GM18909 (cell line): ENCODE measurements around the gene ZNF135.

Source experiments
- ATAC-seq: cut with Tn5 transposase; IDR thresholded peaks from one replicate; pipeline ENCODE4 v1.9.1; 2021; ENCODE audit warnings: mild to moderate bottlenecking; ENCODE audit not compliant: unreplicated experiment, poor library complexity

The ZNF135 gene

DNA sequence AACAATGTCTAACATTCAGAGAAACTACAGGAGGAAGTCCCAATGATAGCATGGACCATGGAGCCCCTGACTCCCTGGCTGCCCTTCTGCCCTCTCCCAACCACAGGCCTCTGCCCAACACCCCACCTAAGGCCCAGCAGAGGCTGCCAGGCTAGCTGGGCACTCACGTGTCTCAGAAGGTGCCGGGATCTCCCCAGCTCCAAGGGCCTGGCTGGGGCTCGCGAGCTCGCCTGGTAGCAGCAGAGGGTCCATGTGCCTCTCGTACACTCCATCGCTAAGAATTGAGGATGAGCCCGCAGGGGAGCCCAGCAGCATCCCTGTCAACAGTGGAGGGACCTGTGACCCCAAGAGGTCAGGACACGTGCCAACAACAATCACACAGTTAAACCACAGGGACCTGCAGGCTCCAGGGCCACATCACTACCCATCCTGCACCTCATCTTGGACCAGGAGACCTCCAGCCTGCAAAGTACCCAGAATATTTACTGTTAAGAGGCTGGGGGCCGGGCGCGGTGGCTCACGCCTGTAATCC lies 29.5 kb downstream of the ZNF135 start:
- no peak for ATAC-seq

DNA sequence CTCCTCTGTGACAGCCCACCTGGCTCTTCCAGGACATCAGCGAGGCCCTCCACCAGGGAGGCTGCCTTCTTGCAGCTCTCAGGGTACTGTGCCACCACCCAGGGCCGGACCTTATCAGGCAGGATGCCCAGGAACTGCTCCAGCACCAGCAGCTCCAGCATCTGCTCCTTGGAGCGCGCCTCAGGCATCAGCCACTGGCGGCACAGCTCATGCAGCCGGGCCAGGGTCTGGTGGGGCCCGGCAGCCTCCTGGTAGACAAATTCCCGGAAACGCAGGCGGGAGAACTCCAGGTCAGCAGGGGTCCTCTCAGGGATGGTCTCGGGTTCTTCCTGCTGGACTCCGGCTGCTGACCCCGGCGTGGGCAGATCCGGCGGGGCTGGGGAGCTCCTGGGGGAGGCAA lies 30.8 kb downstream of the ZNF135 start:
- ATAC-seq, result no peak

DNA sequence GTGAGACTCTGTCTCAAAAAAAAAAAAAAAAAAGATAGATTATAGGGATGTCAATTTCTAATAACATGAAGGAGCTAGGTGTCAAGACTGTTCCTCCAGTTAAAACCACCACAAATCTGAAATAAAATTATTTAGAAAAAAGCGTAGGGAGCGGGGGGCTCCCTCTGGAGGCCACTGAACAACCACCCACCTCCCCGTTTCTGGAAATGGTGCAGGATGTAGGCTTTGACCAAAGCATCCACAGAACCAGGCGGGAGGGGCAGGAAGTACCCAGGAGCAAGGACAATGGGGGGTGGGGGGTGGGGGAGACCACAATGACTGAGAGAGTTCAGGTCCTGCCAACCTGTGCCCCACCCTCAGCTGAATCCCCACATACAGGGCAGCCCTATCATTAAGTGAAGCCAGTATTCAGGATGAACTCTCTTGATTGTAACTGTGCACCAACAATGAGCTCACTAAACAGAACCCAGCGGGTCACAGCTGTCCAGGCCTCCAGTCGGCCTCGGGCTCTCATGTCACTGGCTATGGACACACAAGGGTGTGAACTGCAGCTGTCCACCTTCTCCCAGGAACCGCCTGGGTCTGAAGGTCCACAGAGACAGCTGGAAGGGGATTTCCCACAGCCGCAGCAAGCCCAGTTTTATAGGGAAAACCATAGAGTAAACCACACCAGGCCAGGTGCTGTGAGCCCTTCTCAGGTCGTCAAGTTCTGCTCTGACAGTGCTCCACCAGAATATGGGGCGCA lies 32.3 kb downstream of the ZNF135 start:
- ATAC-seq, result no peak

DNA sequence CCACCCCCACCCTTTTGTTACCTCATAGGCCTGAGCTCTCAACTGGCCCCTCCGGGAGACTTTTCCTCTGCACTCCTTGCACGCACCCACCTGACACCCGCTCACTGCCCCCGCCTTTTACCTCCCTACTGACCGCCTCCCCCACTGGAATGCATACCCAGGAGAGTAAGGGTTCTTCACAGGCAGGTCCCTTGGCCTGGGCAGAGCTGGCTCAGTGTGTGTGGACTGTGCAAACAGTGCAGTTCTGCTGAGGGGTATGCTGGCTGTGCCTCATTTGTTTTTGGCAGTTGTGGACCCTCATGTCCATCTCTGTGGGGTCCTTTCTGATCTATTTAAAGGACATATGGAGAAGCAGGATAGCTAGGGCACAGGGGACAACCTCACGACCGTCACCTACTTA lies 34.0 kb downstream of the ZNF135 start:
- ATAC-seq, result no peak

DNA sequence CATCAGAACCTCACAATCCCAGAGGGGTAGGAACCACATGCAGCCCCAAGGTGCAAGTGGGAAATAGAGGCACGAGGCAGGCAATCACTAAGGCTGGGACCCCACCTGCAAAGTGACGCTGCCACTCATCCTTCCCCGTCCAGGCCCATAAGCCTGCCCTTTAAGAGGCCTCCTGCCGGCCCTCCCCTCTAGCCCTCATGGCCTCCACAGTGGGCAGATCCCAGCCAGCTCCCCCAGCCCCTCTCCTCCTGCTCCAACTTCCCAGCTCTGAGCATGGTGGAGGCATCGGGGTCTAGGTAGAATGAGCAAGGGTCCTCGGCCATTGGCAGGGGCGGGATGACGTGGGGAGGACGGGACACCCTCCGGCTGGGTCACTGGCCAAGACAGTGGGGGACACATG lies 36.2 kb downstream of the ZNF135 start:
- ATAC-seq, result no peak

DNA sequence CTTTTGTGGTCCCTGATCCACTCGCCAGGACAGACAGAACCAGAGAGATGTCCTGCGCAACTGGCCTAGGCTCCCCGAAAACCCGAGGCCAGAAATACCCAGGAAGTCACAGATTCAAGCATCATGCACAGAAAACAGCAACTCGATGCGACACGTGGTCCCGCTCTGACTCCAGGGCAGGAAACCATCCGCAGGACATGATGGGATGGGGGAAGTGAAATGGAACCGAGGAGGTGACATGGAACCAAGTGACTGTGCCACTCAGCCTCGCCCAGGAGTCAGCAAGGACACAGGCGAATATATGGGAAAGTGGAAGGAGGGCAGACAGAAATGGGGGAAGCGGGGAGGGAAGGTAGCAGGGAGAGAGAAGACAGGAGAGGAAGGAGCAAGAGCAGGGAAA lies 37.8 kb downstream of the ZNF135 start:
- ATAC-seq, result no peak

DNA sequence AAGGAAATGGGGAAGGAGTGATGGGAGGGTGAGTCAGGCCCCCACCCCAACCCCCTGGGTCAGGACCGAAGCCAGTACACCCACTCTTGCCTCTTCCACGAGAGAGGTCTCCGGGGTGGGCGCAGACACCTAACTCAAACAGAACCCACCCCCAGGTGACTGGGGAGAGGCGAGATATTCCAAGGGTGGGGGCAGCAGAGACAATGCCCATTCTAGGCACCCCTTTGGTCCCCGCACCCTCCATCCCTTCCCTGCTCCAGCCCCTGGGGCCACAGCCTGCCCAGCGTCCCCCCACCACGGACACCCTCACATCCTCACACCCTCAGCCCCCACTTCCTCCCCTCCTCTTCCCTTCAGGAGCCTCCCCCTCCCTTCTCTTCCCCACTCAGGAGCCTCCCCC lies 38.3 kb downstream of the ZNF135 start:
- no peak for ATAC-seq

DNA sequence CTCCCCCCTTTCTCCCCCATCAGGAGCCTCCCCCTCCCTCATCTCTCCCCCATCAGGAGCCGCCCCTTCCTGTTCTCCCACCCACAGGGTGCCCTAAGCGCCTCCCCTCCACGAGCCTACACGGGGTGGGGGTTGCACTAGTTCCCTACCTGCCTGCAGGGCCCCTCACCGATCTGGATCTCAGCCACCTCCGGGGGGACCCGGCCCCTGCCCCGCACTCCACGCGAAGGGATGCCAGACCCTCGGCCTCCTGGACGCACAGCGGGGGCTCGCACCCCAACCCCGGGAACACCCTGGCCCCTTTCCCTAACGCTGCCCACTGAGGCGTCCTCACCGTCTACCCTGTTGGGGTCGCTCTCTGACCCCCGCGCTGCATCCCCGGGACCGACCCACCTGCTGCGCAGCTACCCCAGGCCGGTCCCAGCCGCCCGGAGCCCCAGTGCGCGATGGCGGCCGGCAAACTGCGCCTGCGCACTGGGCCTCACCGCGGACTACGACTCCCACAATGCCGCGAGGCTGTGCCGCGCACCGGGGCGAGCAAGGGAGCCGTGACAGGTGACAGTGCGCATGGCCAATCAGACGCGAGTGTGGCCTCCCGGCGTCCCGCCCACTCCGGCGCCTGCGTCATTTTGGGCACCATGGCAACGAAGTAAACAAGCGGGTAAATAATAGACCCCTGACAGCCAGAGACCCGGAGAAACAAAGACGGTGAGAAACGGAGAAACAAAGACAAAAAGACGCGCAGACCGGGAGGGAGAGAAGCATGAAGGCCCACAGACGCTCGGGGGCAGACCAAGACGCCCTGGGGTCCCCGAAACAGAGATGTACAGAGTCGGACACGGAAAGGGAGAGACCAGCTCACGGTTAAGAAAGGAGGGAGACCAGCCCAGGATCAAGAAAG lies 38.9 kb downstream of the ZNF135 start, which contains the start of gene ZSCAN18:
Gene ZSCAN18 (minus strand): TSS at position 451 of the 901 bp plus-strand sequence. CDS start 7,964 bp downstream, outside the sequence.
- ATAC-seq, result peak; percentile 87

DNA sequence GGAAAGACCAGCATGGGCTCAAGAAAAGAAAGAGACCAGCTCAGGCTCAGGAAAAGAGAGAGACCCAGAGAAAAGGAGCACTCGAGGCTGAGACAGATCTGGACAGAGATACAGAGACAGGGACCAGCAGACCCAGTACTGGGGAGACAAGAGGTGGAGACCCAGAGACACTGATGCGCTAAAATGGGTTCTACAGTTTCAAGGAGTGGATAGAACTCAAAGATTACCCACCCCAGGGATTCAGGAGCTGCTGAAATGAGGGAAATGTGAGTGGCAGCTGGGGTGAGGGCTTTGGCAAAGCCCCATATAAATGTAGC lies 39.6 kb downstream of the ZNF135 start:
- no peak for ATAC-seq

DNA sequence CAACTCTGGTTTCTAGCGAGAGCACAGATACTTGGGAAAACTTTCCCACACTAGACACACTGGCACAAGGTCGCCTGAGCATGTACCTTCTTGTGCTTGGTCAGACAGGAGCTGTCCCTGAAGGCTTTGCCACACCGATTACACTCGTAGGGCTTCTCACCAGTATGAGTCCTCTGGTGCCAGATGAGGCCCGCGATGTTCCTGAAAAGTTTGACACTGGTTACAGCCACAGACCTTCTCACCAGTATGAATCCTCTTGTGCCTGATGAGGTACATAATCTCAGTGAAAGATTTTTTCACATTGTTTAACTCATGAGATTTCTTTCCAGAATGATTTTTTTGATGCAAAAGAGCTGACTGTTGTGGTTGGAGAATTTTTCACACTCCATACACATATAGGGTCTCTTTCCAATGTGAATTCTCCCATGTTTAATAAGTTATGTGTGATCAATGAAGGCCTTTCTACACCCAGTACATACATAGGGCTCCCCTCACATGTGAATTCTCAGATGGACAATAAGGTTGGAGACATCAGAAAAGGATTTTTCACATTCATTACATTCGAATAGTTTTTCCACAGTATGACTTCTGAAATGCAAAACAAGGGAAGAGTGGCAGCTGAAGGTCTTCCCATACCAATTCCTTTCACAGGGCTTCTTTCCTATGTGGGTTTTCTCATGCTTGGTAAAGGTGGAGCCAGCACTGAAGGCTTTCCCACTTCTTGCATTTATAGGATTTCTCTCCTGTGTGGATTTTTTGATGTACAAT lies 48.9 kb downstream of the ZNF135 start:
- no peak for ATAC-seq

DNA sequence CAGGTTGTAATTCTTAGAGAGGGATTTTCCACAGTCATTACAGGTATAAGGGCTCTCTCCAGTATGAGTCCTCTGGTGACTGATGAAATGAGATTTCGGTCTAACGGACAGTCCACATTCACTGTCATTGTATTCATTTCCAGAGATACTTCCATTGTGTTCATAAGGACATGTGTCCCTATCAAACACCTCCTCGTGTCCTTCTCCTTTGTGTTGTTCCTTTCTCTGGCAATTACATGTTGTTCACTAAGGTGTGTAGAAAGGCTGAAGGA lies 49.4 kb downstream of the ZNF135 start:
- no peak for ATAC-seq

DNA sequence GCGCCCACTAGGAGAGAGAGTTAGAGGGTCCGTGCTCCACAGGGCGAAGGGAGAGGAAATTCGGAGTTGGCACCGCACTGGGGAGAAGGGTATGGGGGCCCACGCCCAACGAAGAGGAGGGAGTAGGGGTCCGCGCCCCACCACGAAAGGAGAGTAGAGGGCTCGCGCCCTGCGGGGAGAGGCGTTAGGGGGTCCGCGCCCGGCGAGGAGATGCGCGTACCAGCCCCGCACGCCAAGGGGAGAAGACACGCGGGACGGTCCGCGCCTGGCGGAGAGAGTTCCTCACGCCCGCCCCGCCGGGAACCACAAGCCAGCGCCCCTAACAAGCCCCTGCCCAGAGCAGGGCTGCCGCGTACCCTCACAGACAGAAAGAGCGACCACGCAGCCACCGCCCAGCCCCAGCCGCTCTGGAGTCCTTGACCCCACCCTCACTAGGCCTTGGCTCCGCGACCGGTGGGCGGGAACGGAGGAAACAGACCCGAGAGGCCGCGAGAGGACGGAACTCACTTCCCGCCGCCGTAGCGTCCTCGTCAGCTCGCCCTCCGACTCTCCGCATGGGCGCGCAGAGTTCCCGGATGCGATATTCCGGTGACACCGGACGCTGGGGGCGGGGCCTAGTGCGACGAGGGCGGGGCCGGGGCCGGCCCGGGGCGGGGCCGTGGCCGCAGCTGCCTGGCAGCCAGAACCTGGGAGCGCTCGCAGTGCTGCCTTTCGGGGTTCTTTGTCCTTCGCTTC lies 58.9 kb downstream of the ZNF135 start:
- no peak for ATAC-seq

DNA sequence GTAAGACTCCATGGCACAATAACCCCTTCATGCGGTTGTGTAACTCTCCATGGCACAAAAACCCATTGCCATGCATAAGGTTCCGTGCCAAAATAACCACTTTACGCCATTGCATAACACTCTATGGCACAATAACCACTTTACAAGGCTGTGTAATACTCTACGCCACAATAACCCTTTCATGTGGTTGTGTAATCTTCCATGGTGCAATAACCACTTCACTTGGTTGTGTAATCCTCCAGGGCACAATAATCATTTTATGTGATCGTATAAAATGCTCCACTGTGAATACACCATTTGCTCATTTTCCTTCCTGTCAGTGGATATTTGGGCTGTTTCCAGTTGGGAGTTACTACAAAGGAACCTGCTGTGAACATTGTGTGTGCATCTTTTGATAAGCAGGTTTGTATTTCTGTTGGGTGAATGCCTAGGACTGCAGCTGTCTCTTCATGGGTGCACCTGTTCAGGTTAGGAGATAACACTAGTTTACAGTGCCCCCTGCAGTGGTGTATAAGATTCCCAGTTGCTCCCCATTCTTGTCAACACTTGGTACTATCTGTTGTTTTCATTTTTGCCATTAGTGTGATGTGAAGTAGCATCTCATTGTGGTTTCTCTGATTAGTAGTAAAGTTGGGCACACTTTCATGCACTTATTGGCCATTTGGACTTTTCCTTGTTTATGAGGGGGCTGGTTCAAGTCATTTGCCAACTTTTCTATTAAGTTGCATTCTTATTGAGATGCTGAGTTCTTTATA lies 60.1 kb downstream of the ZNF135 start:
- ATAC-seq, result no peak
